Activated T-cell treated with anti-CD3 and anti-CD28 coated beads, Interleukin-2, amount 50 U/mL, for 1 hour (primary cell): Measurements from ENCODE around the gene GDF7.
"Not testable (repeated sequence)": the region's sequence is repeated elsewhere in the genome, so short reads cannot be mapped to it uniquely, and the experiment has no call there.

Source experiments
- DNase-seq: peaks from one replicate; pipeline ENCODE4 v3.0.0-alpha.2; 2020

The GDF7 gene

DNA sequence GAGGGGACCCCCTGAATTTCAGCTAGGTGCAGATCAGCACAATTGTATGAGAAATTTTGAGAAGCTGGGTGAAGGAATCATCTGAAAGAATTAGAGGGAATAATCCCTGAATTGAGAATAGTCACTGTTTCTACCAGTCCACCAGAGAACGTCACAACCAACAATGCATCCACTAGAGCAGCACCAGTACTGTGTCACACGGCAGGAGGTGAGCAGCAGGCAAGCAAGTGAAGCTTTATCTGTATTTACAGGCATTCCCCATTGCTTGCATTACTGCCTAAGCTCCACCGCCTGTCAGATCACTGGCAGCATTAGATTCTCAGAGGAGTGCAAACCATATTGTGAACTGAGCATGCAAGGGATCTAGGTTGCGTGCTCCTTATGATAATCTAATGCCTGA, 40.7 kb downstream of the GDF7 start:
- no peak for DNase-seq

DNA sequence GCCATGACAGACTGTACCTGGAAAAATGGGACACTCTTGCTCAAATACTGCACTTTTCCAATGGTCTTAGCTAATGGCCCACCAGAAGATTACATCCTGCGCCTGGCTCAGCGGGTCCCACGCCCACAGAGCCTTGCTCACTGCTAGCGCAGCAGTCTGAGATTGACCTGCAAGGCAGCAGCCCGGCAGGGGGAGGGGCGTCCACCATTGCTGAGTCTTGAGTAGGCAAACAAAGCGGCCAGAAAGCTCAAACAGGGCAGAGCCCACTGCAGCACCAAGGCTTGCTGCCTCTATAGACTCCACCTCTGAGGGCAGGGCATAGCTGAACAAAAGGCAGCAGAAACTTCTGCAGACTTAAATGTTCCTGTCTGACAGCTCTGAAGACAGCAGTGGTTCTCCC, 44.7 kb downstream of the GDF7 start:
- DNase-seq = not testable (repeated sequence)

DNA sequence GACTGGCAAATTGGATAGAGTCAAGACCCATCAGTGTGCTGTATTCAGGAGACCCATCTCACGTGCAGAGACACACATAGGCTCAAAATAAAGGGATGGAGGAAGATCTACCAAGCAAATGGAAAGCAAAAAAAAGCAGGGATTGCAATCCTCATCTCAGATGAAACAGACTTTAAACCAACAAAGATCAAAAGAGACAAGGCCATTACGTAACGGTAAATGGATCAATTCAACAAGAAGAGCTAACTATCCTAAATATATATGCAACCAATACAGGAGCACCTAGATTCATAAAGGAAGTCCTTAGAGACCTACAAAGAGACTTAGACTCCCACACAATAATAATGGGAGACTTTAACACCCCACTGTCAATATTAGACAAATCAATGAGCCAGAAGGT, 46.6 kb downstream of the GDF7 start:
- DNase-seq = not testable (repeated sequence)

DNA sequence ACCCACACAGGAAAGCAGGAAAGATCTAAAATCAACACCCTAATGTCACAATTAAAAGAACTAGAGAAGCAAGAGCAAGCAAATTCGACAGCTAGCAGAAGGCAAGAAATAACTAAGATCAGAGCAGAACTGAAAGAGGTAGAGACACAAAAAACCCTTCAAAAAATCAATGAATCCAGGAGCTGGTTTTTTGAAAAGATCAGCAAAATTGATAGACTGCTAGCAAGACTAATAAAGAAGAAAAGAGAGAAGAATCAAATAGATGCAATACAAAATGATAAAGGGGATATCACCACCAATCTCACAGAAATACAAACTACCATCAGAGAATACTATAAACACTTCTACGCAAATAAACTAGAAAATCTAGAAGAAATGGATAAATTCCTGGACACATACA, 47.5 kb downstream of the GDF7 start:
- DNase-seq = not testable (repeated sequence)

DNA sequence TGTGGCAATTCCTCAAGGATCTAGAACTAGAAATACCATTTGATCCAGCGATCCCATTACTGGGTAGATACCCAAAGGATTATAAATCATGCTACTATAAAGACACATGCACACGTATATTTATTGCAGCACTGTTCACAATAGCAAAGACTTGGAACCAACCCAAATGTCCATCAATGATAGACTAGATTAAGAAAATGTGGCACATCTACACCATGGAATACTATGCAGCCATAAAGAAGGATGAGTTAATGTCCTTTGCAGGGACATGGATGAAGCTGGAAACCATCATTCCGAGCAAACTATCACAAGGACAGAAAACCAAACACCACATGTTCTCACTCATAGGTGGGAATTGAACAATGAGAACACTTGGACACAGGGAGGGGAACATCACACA, 49.2 kb downstream of the GDF7 start:
- DNase-seq = not testable (repeated sequence)

DNA sequence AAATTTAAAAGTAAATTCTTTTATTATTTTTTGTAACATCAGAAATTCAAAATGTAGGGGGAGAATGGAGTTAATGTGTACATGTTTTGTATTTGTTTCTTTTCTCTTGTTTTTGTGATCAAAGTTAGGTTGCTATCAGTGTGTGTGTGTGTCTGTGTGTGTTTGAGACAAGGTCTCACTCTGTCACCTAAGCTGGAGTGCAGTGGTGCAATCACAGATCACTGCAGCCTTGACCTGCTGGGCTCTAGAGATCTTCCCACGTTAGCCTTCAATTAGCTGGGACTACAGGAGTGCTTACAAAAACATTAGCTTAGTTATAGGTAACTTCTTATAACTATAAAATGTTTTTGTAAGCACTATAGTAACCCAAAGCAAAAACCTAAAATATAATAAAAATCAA, 50.7 kb downstream of the GDF7 start:
- DNase-seq = no peak

DNA sequence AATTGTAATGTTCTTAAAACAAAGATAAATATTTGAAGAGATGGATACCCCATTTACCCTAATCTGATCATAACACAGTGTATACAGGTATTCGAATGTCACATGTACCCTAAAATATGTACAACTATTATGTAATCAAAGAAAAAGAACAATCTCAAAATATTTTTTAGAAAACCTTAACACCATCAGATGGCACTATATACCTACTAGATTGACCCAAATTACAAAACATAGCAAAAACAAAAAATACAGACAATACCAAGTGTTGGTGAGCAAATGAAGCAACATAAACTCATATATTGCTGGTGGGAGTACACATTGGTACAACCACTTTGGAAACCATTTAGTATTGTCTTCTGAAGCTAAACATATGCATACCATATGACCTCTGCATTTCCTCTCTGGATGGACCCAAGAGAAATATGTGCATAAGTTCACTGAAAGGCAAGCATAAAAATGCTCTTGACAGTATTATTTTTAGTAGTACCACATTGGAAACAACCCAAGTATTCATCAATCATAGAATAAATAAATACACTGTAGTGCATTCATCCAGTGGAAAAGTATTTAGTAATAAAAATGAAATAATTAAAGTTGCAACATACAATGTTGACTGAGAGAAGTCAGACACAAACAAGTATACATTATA, 55.8 kb downstream of the GDF7 start:
- no peak for DNase-seq

DNA sequence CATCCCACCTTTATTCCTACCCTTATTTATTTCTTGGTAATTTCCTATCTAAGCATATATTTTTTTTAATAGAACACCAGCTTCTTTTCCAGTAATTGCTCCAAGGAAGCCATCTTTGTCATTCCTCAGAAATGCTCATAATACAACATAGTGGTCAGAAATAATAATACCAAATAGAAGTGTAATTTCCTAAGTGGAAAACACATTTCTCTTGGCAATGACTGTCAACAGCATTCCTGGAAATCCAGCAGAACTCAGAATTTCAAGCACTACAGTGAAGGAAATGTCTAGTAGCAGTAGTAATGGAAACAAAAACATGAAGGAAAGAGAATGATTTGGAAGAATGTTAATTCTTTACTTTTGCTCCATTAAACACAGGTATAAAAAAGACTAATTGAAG, 56.6 kb downstream of the GDF7 start:
- DNase-seq = no peak

DNA sequence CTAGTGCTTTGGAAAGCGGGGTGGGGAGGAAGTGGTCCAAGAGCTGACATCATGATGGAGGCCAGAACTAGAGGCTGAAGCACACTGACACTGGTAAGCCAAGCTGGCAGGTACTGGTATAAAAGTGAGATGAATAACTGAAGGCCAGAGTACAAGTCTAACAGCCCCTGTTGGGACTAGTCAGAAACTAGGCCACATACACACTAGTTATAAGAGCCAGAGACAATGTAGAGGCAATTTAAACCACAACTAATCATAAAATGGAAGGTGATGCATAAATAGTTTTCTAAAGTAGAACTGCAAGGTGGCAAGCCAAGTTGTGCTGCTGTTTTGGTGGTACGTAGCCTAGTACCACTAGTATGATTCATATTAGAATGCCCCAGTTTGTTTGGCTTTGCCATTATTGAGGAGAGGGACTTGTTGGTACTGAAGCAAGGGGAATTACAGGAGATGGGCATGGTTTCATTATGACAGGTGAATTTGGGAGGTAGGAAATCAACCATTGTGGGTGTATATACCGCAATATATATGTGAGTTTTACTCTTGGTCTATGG, 57.6 kb downstream of the GDF7 start:
- no peak for DNase-seq

DNA sequence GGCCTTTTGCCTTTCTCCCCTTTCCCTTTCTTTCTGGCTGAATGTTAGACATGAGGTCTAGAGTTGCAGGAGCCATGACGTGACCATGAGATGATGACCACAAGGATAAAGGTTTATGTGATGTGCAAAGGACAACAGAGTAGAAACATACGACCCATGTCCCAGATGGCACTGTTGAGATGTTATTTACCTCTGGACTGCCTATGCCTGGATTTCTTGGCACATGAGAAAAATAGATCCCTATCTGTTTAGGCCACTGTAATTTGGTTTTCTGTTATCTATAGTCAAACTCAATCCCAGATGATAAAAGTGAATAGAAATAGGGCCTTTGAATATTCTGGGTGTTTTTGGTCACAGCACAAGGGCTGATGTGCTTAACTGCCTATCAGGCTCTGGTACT, 58.8 kb downstream of the GDF7 start:
- DNase-seq = no peak

DNA sequence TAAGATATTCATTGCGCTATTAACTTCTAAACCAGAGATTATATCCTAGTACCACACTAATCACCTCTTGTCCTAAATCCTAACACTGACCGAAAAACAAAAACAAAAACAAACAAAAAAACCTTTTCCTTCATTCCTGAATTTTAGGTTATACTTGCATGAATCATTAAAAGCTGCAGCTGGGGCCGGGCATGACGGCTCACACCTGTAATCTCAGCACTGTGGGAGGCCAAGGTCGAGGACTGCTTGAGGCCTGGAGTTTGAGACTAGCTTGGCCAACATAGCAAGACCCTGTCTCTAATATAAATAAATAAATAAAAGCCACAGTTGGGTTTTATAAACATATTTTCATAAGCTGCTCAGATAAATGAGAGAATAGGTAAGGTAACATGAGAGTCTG, 60.0 kb downstream of the GDF7 start:
- DNase-seq = no peak

DNA sequence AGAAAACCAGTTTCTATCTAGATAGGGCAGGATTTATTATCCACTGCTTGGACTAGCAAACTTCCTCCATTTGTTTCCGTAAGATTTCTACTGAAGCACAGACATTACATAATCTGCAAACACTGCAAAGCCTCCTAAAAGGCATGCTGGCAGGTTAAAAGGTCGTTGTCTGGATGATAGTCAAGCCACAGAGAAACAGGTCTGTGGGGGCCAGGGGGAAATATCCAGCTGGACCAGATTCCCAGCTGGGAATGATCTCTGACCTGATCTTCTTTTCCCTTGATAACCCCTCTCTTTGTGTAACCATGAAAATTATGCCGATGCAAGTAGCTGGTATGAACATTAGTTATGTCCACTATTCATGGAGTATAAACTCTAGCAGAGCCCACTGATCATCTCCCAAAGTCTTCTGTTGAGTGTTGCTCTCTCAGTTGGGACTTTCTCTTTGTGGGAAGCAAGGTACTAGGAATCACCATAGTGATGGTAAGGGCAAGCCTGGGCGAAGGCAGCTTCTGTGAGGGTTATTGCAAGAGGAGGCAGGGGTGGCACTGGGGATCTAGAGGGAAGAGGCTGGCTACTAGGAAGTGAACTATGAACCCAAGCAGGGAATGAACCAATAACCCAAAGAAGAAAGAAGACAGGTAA, 61.3 kb downstream of the GDF7 start:
- no peak for DNase-seq
